Cardiac fibroblast (primary cell): Measurements from ENCODE around the gene HOXA6.

Experiments
- DNase-seq, 2 donors: peaks; one replicate each; pipeline versions ENCODE4 v3.0.0 to v3.0.0-alpha.2; 2010; ENCODE audit warnings: low read depth in 2 of 2
- H3K4me3 ChIP-seq, 2 donors: replicated peaks in 1 of 2; 1 replicate in 1 of 2; 2 replicates in 1 of 2; pipeline ENCODE4 v1.5.1; 2011; ENCODE audit warnings: low read depth in 2 of 2, low read length in 2 of 2, mild to moderate bottlenecking in 2 of 2, moderate library complexity in 1 of 2
- TF ChIP-seq, protein P1 (sequence below): IDR thresholded peaks from one replicate; pipeline ENCODE4 v1.5.1; 2011; ENCODE audit warnings: low read depth, mild to moderate bottlenecking, low read length, inconsistent platforms

HOXA6 gene

GRCh38 chr7:27123477-27124053, 24.0 kb downstream of the HOXA6 start:
- no peak for DNase-seq
- TF ChIP-seq, protein P1, sequence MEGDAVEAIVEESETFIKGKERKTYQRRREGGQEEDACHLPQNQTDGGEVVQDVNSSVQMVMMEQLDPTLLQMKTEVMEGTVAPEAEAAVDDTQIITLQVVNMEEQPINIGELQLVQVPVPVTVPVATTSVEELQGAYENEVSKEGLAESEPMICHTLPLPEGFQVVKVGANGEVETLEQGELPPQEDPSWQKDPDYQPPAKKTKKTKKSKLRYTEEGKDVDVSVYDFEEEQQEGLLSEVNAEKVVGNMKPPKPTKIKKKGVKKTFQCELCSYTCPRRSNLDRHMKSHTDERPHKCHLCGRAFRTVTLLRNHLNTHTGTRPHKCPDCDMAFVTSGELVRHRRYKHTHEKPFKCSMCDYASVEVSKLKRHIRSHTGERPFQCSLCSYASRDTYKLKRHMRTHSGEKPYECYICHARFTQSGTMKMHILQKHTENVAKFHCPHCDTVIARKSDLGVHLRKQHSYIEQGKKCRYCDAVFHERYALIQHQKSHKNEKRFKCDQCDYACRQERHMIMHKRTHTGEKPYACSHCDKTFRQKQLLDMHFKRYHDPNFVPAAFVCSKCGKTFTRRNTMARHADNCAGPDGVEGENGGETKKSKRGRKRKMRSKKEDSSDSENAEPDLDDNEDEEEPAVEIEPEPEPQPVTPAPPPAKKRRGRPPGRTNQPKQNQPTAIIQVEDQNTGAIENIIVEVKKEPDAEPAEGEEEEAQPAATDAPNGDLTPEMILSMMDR = no peak
- no peak overlapping the region for H3K4me3 ChIP-seq

GRCh38 chr7:27123007-27123476, 24.5 kb downstream of the HOXA6 start:
- no peak for DNase-seq
- TF ChIP-seq, protein P1 = no peak
- H3K4me3 ChIP-seq = no peak overlapping the region

- no peak for DNase-seq
- TF ChIP-seq, protein P1 = no peak
- no peak overlapping the region for H3K4me3 ChIP-seq
These were observed 25.3 kb downstream of the HOXA6 start for GRCh38 chr7:27122077-27122910.

- TF ChIP-seq, protein P1 = no peak
- no peak for DNase-seq
- no peak overlapping the region for H3K4me3 ChIP-seq
These were observed 25.9 kb downstream of the HOXA6 start for GRCh38 chr7:27121684-27122076.

- H3K4me3 ChIP-seq = no peak overlapping the region
- DNase-seq = no peak
- TF ChIP-seq, protein P1 = no peak
These were observed 28.1 kb downstream of the HOXA6 start for GRCh38 chr7:27119412-27119911.

GRCh38 chr7:27118580-27118979, 29.0 kb downstream of the HOXA6 start:
- no peak overlapping the region for H3K4me3 ChIP-seq
- TF ChIP-seq, protein P1 = no peak

More at GRCh38 chr7:27118580-27118979, 29.0 kb downstream of the HOXA6 start:
- DNase-seq = no peak
